Right lobe of liver (tissue), 4 donors: ENCODE results near the gene SEC24A.

Experiments
- POLR2A ChIP-seq: fragments of 450-650 bp; IDR thresholded peaks from one replicate; pipeline ENCODE4 v1.6.1; 2017; ENCODE audit warnings: antibody characterized with exemption, mild to moderate bottlenecking
- TF ChIP-seq, protein P1 (sequence below), 4 donors: fragments of 200-600 bp in 3 of 4; fragments of 450-650 bp in 1 of 4; IDR thresholded peaks; one replicate each; pipeline versions ENCODE4 v1.5.1 to v1.8.0; 2016 to 2022; ENCODE audit warnings: antibody characterized with exemption in 4 of 4, mild to moderate bottlenecking in 2 of 4
- donor health status: DM: no; HTN: no; CAD: no.
- donor health status: DM: no; HTN: no; CAD: no.
- donor health status: DM: no; HTN: yes; CAD: no.

DNA sequence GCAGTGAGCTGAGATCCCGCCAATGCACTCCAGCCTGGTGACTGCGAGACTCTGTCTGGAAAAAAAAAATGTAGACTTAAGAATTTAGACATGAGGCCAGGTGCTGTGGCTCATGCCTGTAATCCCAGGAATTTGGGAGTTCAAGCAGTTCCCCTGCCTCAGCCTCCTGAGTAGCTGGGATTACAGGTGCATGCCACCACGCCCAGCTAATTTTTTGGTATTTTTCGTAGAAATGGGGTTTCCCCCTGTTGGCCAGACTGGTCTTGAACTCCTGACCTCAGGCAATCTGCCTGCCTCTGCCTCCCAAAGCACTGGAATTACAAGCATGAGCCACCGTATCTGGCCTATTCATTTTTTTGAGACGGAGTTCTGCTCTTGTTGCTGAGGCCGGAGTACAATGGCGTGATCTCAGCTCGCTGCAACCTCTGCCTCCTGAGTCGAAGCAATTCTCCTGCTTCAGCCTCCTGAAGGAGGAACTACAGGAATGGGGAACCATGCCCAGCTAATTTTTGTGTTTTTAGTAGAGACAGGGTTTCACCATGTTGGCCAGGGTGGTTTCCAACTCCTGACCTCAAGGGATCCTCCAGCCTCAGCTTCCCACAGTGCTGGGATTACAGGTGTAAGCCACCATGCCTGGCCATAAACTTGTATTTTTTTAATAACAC, 124.0 kb downstream of the SEC24A start:
- TF ChIP-seq, protein P1, sequence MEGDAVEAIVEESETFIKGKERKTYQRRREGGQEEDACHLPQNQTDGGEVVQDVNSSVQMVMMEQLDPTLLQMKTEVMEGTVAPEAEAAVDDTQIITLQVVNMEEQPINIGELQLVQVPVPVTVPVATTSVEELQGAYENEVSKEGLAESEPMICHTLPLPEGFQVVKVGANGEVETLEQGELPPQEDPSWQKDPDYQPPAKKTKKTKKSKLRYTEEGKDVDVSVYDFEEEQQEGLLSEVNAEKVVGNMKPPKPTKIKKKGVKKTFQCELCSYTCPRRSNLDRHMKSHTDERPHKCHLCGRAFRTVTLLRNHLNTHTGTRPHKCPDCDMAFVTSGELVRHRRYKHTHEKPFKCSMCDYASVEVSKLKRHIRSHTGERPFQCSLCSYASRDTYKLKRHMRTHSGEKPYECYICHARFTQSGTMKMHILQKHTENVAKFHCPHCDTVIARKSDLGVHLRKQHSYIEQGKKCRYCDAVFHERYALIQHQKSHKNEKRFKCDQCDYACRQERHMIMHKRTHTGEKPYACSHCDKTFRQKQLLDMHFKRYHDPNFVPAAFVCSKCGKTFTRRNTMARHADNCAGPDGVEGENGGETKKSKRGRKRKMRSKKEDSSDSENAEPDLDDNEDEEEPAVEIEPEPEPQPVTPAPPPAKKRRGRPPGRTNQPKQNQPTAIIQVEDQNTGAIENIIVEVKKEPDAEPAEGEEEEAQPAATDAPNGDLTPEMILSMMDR (IDR thresholded peaks at IDR 0.05) = no peak
- TF ChIP-seq POLR2A = no peak
